IMR-90 (cell line): ENCODE data around the gene MEGF6. TPM values are rescaled to one million over a fixed set of nuclear protein-coding genes. Genes with fewer than 3 reads are reported as not detected.

Source experiments
- ATAC-seq: fragments of 200-7000 bp; cut with Tn5 transposase; 2 replicates; pipeline ENCODE4 v1.9.1; 2020; ENCODE audit warnings: low read depth, mild to moderate bottlenecking, moderate library complexity
- BruUV-seq: library from RNA; stranded (reverse); fragments of 400-500 nt; replicated peaks from 2 replicates; lab custom pipeline; 2021; lab: Mats Ljungman, UMichigan
- CTCF ChIA-PET: fragments of 300-600 bp; formaldehyde crosslinking; extraction: SDS; loops from one replicate; lab custom pipeline; 2021; ENCODE audit warnings: antibody characterized with exemption; lab: Yijun Ruan, JAX
- POLR2A ChIA-PET: fragments of 300-600 bp; sonication (Branson Sonifier 250); formaldehyde crosslinking; loops from one replicate; lab custom pipeline; 2022; ENCODE audit warnings: antibody characterized with exemption; ENCODE audit not compliant: unreplicated experiment; lab: Charles Lee
- DNase-seq: peaks from one replicate; pipeline ENCODE4 v3.0.0; 2013
- H2AFZ ChIP-seq: replicated peaks from 2 replicates; pipeline ENCODE3; 2013; ENCODE audit warnings: low read length, mild to moderate bottlenecking; ENCODE audit not compliant: poor library complexity
- H2AK5ac ChIP-seq: 2 replicates; pipeline ENCODE4 v1.6.1; 2013; ENCODE audit warnings: low read depth, low read length, inconsistent platforms
- H2AK9ac ChIP-seq: replicated peaks from 2 replicates; pipeline ENCODE3; 2013; ENCODE audit warnings: mild to moderate bottlenecking, low read depth, low read length, moderate library complexity; ENCODE audit not compliant: poor library complexity
- H2BK120ac ChIP-seq: 2 replicates; pipeline ENCODE4 v1.6.1; 2013; ENCODE audit warnings: low read depth, low read length, inconsistent platforms
- H2BK15ac ChIP-seq: 3 replicates; pipeline ENCODE4 v1.6.1; 2013; ENCODE audit warnings: low read depth, low read length, inconsistent platforms
- H2BK20ac ChIP-seq: 2 replicates; pipeline ENCODE4 v1.6.1; 2013; ENCODE audit warnings: low read depth, mild to moderate bottlenecking, inconsistent platforms, low read length, moderate library complexity
- H2BK5ac ChIP-seq: 2 replicates; pipeline ENCODE4 v1.6.1; 2013; ENCODE audit warnings: mild to moderate bottlenecking, low read depth, low read length, inconsistent platforms; ENCODE audit not compliant: poor library complexity, severe bottlenecking
- H3K14ac ChIP-seq: replicated peaks from 2 replicates; pipeline ENCODE4 v1.6.1; 2013; ENCODE audit warnings: low read depth, low read length, inconsistent platforms
- H3K18ac ChIP-seq: 2 replicates; pipeline ENCODE4 v1.6.1; 2013; ENCODE audit warnings: low read depth, low read length, control low read depth
- H3K23ac ChIP-seq: 2 replicates; pipeline ENCODE4 v1.6.1; 2013; ENCODE audit warnings: low read depth, low read length, inconsistent platforms
- H3K27ac ChIP-seq: 2 replicates; pipeline ENCODE4 v1.5.1; 2013; ENCODE audit warnings: mild to moderate bottlenecking, control low read depth, low read length; ENCODE audit not compliant: insufficient read depth
- H3K27me3 ChIP-seq: 2 replicates; pipeline ENCODE4 v1.6.1; 2013; ENCODE audit warnings: low read length; ENCODE audit not compliant: control insufficient read depth, insufficient read depth
- H3K36me3 ChIP-seq: 2 replicates; pipeline ENCODE4 v1.6.1; 2013; ENCODE audit warnings: low read length, mixed read lengths; ENCODE audit not compliant: control insufficient read depth, insufficient read depth
- H3K4ac ChIP-seq: 2 replicates; pipeline ENCODE4 v1.6.1; 2013; ENCODE audit warnings: low read depth, low read length, inconsistent platforms
- H3K4me1 ChIP-seq: 2 replicates; pipeline ENCODE4 v1.6.1; 2013; ENCODE audit warnings: low read length, mixed read lengths; ENCODE audit not compliant: control insufficient read depth, insufficient read depth
- H3K4me2 ChIP-seq: 2 replicates; pipeline ENCODE4 v1.6.1; 2013; ENCODE audit warnings: low read depth, mild to moderate bottlenecking, control low read depth, low read length, moderate library complexity
- H3K4me3 ChIP-seq: 2 replicates; pipeline ENCODE4 v1.5.1; 2013; ENCODE audit warnings: low read depth, mild to moderate bottlenecking, control low read depth, low read length, moderate library complexity; ENCODE audit not compliant: insufficient read depth
- H3K56ac ChIP-seq: 2 replicates; pipeline ENCODE4 v1.6.1; 2013; ENCODE audit warnings: low read length, inconsistent platforms; ENCODE audit not compliant: insufficient read depth; ENCODE audit errors: extremely low read depth
- H3K79me1 ChIP-seq, 2 experiments: 2 replicates each; pipeline ENCODE4 v1.6.1; 2013; ENCODE audit warnings: low read length in 2 of 2, inconsistent platforms in 1 of 2, low read depth in 1 of 2
- H3K9ac ChIP-seq: 2 replicates; pipeline ENCODE4 v1.6.1; 2013; ENCODE audit warnings: low read depth, low read length, control low read depth
- H3K9me1 ChIP-seq: 2 replicates; pipeline ENCODE4 v1.6.1; 2013; ENCODE audit warnings: low read length, inconsistent platforms; ENCODE audit not compliant: insufficient read depth
- H3K9me3 ChIP-seq: 2 replicates; pipeline ENCODE4 v1.6.1; 2013; ENCODE audit warnings: low read length; ENCODE audit not compliant: control insufficient read depth, insufficient read depth
- H4K20me1 ChIP-seq: 2 replicates; pipeline ENCODE4 v1.6.1; 2013; ENCODE audit warnings: low read length, inconsistent platforms; ENCODE audit not compliant: insufficient read depth
- H4K5ac ChIP-seq: 2 replicates; pipeline ENCODE4 v1.6.1; 2013; ENCODE audit warnings: mild to moderate bottlenecking, low read depth, low read length, control low read depth
- H4K8ac ChIP-seq, 2 experiments: 2 replicates each; pipeline ENCODE4 v1.6.1; 2013; ENCODE audit warnings: low read depth in 2 of 2, low read length in 2 of 2, control low read depth in 1 of 2, inconsistent platforms in 1 of 2
- H4K91ac ChIP-seq: 2 replicates; pipeline ENCODE4 v1.6.1; 2013; ENCODE audit warnings: low read depth, low read length, inconsistent platforms; ENCODE audit not compliant: insufficient read depth
- CEBPB ChIP-seq: IDR thresholded peaks from 2 replicates; pipeline ENCODE4 v1.6.1; 2012; ENCODE audit warnings: low read depth, low read length, improper control_type of control experiment
- MXI1 ChIP-seq: IDR thresholded peaks from 2 replicates; pipeline ENCODE4 v1.6.1; 2012; ENCODE audit warnings: low read depth, mild to moderate bottlenecking, low read length, moderate library complexity, borderline replicate concordance
- NFE2L2 ChIP-seq: fragments of 150-350 bp; IDR thresholded peaks from 2 replicates; pipeline ENCODE4 v1.6.1; 2016; ENCODE audit warnings: low read depth, mild to moderate bottlenecking, low read length
- WGBS, 2 experiments: methylation state at CpG; one replicate each; pipeline versions ENCODE4 v1.1.5 to v1.1.7; 2013; ENCODE audit warnings: missing lambda C conversion rate in 2 of 2; ENCODE audit not compliant: insufficient read length in 1 of 2; ENCODE audit errors: extremely low coverage in 2 of 2; 5-methylcytosine and 5-hydroxymethylcytosine counted together
- dilution Hi-C: fragments of 300-500 bp; cut with HindIII; formaldehyde crosslinking; loops from one replicate; pipeline ENCODE4 v1.14.3; 2018; ENCODE audit warnings: low sequenced_read_pairs; ENCODE audit not compliant: unreplicated experiment
- in situ Hi-C: fragments of 300-500 bp; cut with MboI; formaldehyde crosslinking; loops from 3 replicates; pipeline ENCODE4 v1.14.3; 2019; ENCODE audit warnings: low sequenced_read_pairs, inconsistent platforms, mixed read lengths
- intact Hi-C: fragments of 100-400 bp; cut with micrococcal nuclease; formaldehyde crosslinking; loops from 2 replicates; pipeline ENCODE4 v1.10.0; 2022
- polyA plus RNA-seq, 3 experiments: library from polyadenylated mRNA; depleted of rRNA; stranded (reverse); fragments of >200 nt; gene quantifications; 2 replicates each; pipeline ENCODE4 v1.2.3, GENCODE V29; 2012; ENCODE audit warnings: low replicate concordance in 1 of 3
- total RNA-seq: library from RNA; depleted of rRNA; stranded (reverse); fragments of >200 nt; gene quantifications from 2 replicates; pipeline ENCODE4 v1.2.3, GENCODE V29; 2012

The MEGF6 gene
- total and polyA plus RNA-seq, 2 of the 4 experiments (the other 2 are of a cell fraction), result 0.72 to 4.1 TPM

- H4K20me1 ChIP-seq, result no peaks in the 10 kb centered on the region
- H2AK9ac ChIP-seq, result no peak overlapping the region
- H3K27ac ChIP-seq, result no peak overlapping the region
- H3K9ac ChIP-seq, result no peak overlapping the region
- no peak overlapping the region for H3K18ac ChIP-seq
- no peak overlapping the region for H2BK120ac ChIP-seq
- no peak overlapping the region for H4K91ac ChIP-seq
- H2AFZ ChIP-seq, result no peak overlapping the region
- no peak overlapping the region for H3K14ac ChIP-seq
- no peak overlapping the region for H2BK20ac ChIP-seq
- no peak overlapping the region for H3K4me2 ChIP-seq
- H3K56ac ChIP-seq, result no peak overlapping the region
- intact Hi-C loops (no loop called here), in situ Hi-C loops (no loop called here), dilution Hi-C loops (no loop called here)
- no TSS peak for BruUV-seq
- no peak overlapping the region for H3K4ac ChIP-seq
- no peaks in the 10 kb centered on the region for H3K36me3 ChIP-seq
- TF ChIP-seq CEBPB (no peak), MXI1 (no peak), NFE2L2 (no peak)
- WGBS, 2 experiments, result 84% methylated on average over 18 of the region's 30 CpGs; no CpG with 5 or more reads in 1 of the 2 experiments
- no peak overlapping the region for H3K23ac ChIP-seq
- H4K8ac ChIP-seq, result no peak overlapping the region
- H3K9me1 ChIP-seq, result no peaks in the 10 kb centered on the region
- H2BK15ac ChIP-seq, result no peak overlapping the region
- H3K4me3 ChIP-seq, result no peak overlapping the region
- no peaks in the 10 kb centered on the region for H3K79me1 ChIP-seq
- no peaks in the 10 kb centered on the region for H3K4me1 ChIP-seq
- POLR2A ChIA-PET, result no interaction called here
- no peak for DNase-seq
- no peak overlapping the region for H4K5ac ChIP-seq
- H2AK5ac ChIP-seq, result no peak overlapping the region
- no peaks in the 10 kb centered on the region for H3K9me3 ChIP-seq
- CTCF ChIA-PET, result no interaction called here
- ATAC-seq, result no peak
- H3K27me3 ChIP-seq, result peaks cover 17% of the 10 kb centered on the region
- no peak overlapping the region for H2BK5ac ChIP-seq
Measured at GRCh38 chr1:3461238-3461933, 149.9 kb downstream of the MEGF6 start.
